Neural cell (in vitro differentiated cells): ENCODE measurements around the gene GRWD1. TPM values are rescaled to one million over a fixed set of nuclear protein-coding genes. Genes with fewer than 3 reads are reported as not detected.

Experiments
- H2AFZ ChIP-seq: fragments of 200-600, 300-800 bp; sonication (generic), shearing (Covaris generic); 2 replicates; pipeline ENCODE4 v1.6.0; 2014; ENCODE audit warnings: low read depth, mild to moderate bottlenecking, antibody characterized with exemption, low read length, moderate library complexity
- H3F3A ChIP-seq: fragments of 200-600 bp; shearing (Covaris generic); 2 replicates; pipeline ENCODE4 v1.6.1; 2016; ENCODE audit warnings: mild to moderate bottlenecking, moderate library complexity, mixed read lengths, antibody characterized with exemption, low read length; ENCODE audit not compliant: insufficient read depth, poor library complexity, severe bottlenecking
- H3K27ac ChIP-seq: fragments of 200-600, 300-800 bp; sonication (generic), shearing (Covaris generic); 2 replicates; pipeline ENCODE4 v1.5.1; 2014; ENCODE audit warnings: mild to moderate bottlenecking, low read length, moderate library complexity
- H3K27me3 ChIP-seq: fragments of 300-800, 200-600 bp; sonication (generic), shearing (Covaris generic); 2 replicates; pipeline ENCODE4 v1.6.0; 2014; ENCODE audit warnings: mild to moderate bottlenecking, low read depth, low read length, moderate library complexity; ENCODE audit not compliant: insufficient read depth
- H3K36me3 ChIP-seq: fragments of 300-800, 200-600 bp; sonication (generic), shearing (Covaris generic); 2 replicates; pipeline ENCODE4 v1.5.1; 2014; ENCODE audit warnings: mild to moderate bottlenecking, antibody characterized with exemption, low read length, moderate library complexity; ENCODE audit not compliant: insufficient read depth
- H3K4me2 ChIP-seq: fragments of 300-800, 200-600 bp; sonication (generic), shearing (Covaris generic); 2 replicates; pipeline ENCODE4 v1.6.0; 2014; ENCODE audit warnings: mild to moderate bottlenecking, low read length
- H3K4me3 ChIP-seq: fragments of 300-800, 200-600 bp; sonication (generic), shearing (Covaris generic); 2 replicates; pipeline ENCODE4 v1.5.1; 2014; ENCODE audit warnings: mild to moderate bottlenecking, low read length, moderate library complexity
- H3K79me2 ChIP-seq: fragments of 200-600 bp; shearing (Covaris generic); replicated peaks from 2 replicates; pipeline ENCODE4 v1.6.0; 2014; ENCODE audit warnings: mild to moderate bottlenecking, low read length, moderate library complexity; ENCODE audit not compliant: insufficient read depth
- H3K9ac ChIP-seq: fragments of 300-800, 200-600 bp; sonication (generic), shearing (Covaris generic); 2 replicates; pipeline ENCODE4 v1.6.1; 2016; ENCODE audit warnings: mild to moderate bottlenecking, low read length, mixed read lengths
- H3K9me2 ChIP-seq: fragments of 200-600 bp; shearing (Covaris generic); 2 replicates; pipeline ENCODE4 v1.6.1; 2016; ENCODE audit warnings: mild to moderate bottlenecking, low read length, mixed read lengths; ENCODE audit not compliant: insufficient read depth
- H3K9me3 ChIP-seq: fragments of 200-600, 300-800 bp; sonication (generic), shearing (Covaris generic); 2 replicates; pipeline ENCODE4 v1.6.1; 2016; ENCODE audit warnings: mild to moderate bottlenecking, mixed run types, low read length, moderate library complexity, mixed read lengths
- H4K20me1 ChIP-seq: fragments of 200-600 bp; shearing (Covaris generic); 2 replicates; pipeline ENCODE4 v1.6.1; 2016; ENCODE audit warnings: mild to moderate bottlenecking, mixed run types; ENCODE audit not compliant: insufficient read depth
- CTCF ChIP-seq: fragments of 450-650 bp; IDR thresholded peaks from 2 replicates; pipeline ENCODE4 v1.5.1; 2014; ENCODE audit warnings: antibody characterized with exemption, mild to moderate bottlenecking, moderate library complexity; ENCODE audit not compliant: poor library complexity, severe bottlenecking
- EP300 ChIP-seq: fragments of 450-650 bp; conservative IDR thresholded peaks from 2 replicates; pipeline ENCODE4 v1.6.1; 2014; ENCODE audit warnings: antibody characterized with exemption, mild to moderate bottlenecking, moderate library complexity; ENCODE audit not compliant: poor library complexity, severe bottlenecking
- EZH2 ChIP-seq: fragments of 200-600, 300-800 bp; shearing (Covaris generic), sonication (generic); IDR thresholded peaks from 2 replicates; pipeline ENCODE4 v1.6.1; 2014; ENCODE audit warnings: antibody characterized with exemption, low read length, borderline replicate concordance, mild to moderate bottlenecking; ENCODE audit not compliant: insufficient read depth, poor library complexity, severe bottlenecking
- MXI1 ChIP-seq: fragments of 450-650 bp; conservative IDR thresholded peaks from 2 replicates; pipeline ENCODE4 v1.6.1; 2014; ENCODE audit warnings: antibody characterized with exemption, mild to moderate bottlenecking; ENCODE audit not compliant: poor library complexity, severe bottlenecking
- POLR2AphosphoS5 ChIP-seq: IDR thresholded peaks from 2 replicates; pipeline ENCODE4 v1.6.1; 2012
- RAD21 ChIP-seq: fragments of 450-650 bp; conservative IDR thresholded peaks from 2 replicates; pipeline ENCODE4 v1.6.1; 2014; ENCODE audit warnings: antibody characterized with exemption, mild to moderate bottlenecking, moderate library complexity
- SMC3 ChIP-seq: fragments of 450-650 bp; conservative IDR thresholded peaks from 2 replicates; pipeline ENCODE4 v1.6.1; 2014; ENCODE audit warnings: antibody characterized with exemption, mild to moderate bottlenecking, moderate library complexity; ENCODE audit not compliant: poor library complexity
- TAF1 ChIP-seq: IDR thresholded peaks from 2 replicates; pipeline ENCODE4 v1.6.1; 2012; ENCODE audit warnings: low read depth
- polyA plus RNA-seq: library from polyadenylated mRNA; depleted of rRNA; stranded (reverse); fragments of >200 nt; gene quantifications from 2 replicates; pipeline ENCODE4 v1.2.3, GENCODE V29; 2014
- TF ChIP-seq, protein P1 (sequence below): IDR thresholded peaks from 2 replicates; pipeline ENCODE4 v1.6.1; 2012; ENCODE audit warnings: borderline replicate concordance

Gene GRWD1
- polyA plus RNA-seq, 1 donor from 2014 or later: 11.8 TPM

- Histone ChIP-seq H3K4me2 (no peak overlapping the region), H3K4me3 (no peak overlapping the region), H2AFZ (no peak overlapping the region), H3K36me3 (no peaks in the 10 kb centered on the region), H3K9me2 (no peaks in the 10 kb centered on the region), H4K20me1 (no peaks in the 10 kb centered on the region), H3K27me3 (no peaks in the 10 kb centered on the region), H3K9me3 (no peaks in the 10 kb centered on the region), H3K27ac (no peak overlapping the region), H3K79me2 (no peaks in the 10 kb centered on the region), H3K9ac (no peak overlapping the region), H3F3A (no peaks in the 10 kb centered on the region)
- no peak for TF ChIP-seq POLR2AphosphoS5
- no peak for TF ChIP-seq CTCF
- no peak for TF ChIP-seq SMC3
- no peak for TF ChIP-seq RAD21
- TF ChIP-seq TAF1: no peak
- TF ChIP-seq, protein P1, sequence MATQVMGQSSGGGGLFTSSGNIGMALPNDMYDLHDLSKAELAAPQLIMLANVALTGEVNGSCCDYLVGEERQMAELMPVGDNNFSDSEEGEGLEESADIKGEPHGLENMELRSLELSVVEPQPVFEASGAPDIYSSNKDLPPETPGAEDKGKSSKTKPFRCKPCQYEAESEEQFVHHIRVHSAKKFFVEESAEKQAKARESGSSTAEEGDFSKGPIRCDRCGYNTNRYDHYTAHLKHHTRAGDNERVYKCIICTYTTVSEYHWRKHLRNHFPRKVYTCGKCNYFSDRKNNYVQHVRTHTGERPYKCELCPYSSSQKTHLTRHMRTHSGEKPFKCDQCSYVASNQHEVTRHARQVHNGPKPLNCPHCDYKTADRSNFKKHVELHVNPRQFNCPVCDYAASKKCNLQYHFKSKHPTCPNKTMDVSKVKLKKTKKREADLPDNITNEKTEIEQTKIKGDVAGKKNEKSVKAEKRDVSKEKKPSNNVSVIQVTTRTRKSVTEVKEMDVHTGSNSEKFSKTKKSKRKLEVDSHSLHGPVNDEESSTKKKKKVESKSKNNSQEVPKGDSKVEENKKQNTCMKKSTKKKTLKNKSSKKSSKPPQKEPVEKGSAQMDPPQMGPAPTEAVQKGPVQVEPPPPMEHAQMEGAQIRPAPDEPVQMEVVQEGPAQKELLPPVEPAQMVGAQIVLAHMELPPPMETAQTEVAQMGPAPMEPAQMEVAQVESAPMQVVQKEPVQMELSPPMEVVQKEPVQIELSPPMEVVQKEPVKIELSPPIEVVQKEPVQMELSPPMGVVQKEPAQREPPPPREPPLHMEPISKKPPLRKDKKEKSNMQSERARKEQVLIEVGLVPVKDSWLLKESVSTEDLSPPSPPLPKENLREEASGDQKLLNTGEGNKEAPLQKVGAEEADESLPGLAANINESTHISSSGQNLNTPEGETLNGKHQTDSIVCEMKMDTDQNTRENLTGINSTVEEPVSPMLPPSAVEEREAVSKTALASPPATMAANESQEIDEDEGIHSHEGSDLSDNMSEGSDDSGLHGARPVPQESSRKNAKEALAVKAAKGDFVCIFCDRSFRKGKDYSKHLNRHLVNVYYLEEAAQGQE: no peak
- no peak for TF ChIP-seq EZH2
- TF ChIP-seq MXI1: no peak
- TF ChIP-seq EP300: no peak
These were observed 42.2 kb upstream of the GRWD1 start for GRCh38 chr19:48403606-48404005.

DNA sequence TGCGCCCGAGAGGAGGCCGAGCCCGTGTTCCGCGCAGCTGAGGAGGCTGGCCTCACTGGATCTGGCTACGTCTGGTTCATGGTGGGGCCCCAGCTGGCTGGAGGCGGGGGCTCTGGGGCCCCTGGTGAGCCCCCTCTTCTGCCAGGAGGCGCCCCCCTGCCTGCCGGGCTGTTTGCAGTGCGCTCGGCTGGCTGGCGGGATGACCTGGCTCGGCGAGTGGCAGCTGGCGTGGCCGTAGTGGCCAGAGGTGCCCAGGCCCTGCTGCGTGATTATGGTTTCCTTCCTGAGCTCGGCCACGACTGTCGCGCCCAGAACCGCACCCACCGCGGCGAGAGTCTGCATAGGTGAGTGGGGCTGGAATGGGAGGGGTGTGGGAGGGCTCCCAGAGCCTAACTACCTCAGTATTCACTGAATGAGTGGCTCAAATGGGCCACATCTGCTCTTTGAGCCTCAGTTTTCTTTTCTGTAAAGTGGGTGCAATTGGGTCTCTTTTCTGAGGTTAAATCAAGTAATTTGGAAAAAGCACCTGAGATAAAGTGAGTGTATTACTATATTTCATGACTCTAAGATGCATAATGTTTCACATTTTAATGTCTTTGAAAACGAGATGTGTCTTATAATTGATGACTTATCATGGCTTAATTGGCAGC, 40.6 kb upstream of the GRWD1 start:
- no peaks in the 10 kb centered on the region for H3K27me3 ChIP-seq
- TF ChIP-seq MXI1 (no peak), CTCF (no peak), RAD21 (no peak), EP300 (no peak), POLR2AphosphoS5 (no peak), EZH2 (no peak), TAF1 (no peak), SMC3 (no peak)
- TF ChIP-seq, protein P1: no peak
- H4K20me1 ChIP-seq: no peaks in the 10 kb centered on the region
- H3K9ac ChIP-seq: no peak overlapping the region
- no peak overlapping the region for H3K4me3 ChIP-seq
- no peak overlapping the region for H3K27ac ChIP-seq
- H3F3A ChIP-seq: no peaks in the 10 kb centered on the region
- H3K9me2 ChIP-seq: no peaks in the 10 kb centered on the region
- no peak overlapping the region for H2AFZ ChIP-seq
- H3K36me3 ChIP-seq: no peaks in the 10 kb centered on the region
- H3K79me2 ChIP-seq: no peaks in the 10 kb centered on the region
- no peak overlapping the region for H3K4me2 ChIP-seq
- H3K9me3 ChIP-seq: no peaks in the 10 kb centered on the region
